Activated T-cell treated with anti-CD3 and anti-CD28 coated beads, Interleukin-2, amount 50 U/mL, for 24 hours (primary cell): ENCODE data around the gene FAM120A.

ENCODE experiments used
- DNase-seq: peaks from one replicate; pipeline ENCODE4 v3.0.0-alpha.2; 2020
- H3K27ac Mint-ChIP-seq: 2 replicates; pipeline ENCODE4 v1.8.0; 2020; ENCODE audit warnings: mild to moderate bottlenecking, mixed read lengths
- H3K27me3 Mint-ChIP-seq: 2 replicates; pipeline ENCODE4 v1.8.0; 2020; ENCODE audit warnings: mixed read lengths
- H3K36me3 Mint-ChIP-seq: 2 replicates; pipeline ENCODE4 v1.8.0; 2020; ENCODE audit warnings: low read depth, mixed read lengths
- H3K4me1 Mint-ChIP-seq: 2 replicates; pipeline ENCODE4 v1.8.0; 2020; ENCODE audit warnings: low read depth, mixed read lengths
- H3K4me3 Mint-ChIP-seq: 2 replicates; pipeline ENCODE4 v1.8.0; 2020; ENCODE audit warnings: mild to moderate bottlenecking, moderate library complexity, mixed read lengths
- H3K9me3 Mint-ChIP-seq: 2 replicates; pipeline ENCODE4 v1.8.0; 2020; ENCODE audit warnings: mixed read lengths

FAM120A gene

GRCh38 chr9:93595861-93596365 lies 144.4 kb downstream of the FAM120A start:
- peaks cover 74% of the 10 kb centered on the region for H3K4me1 Mint-ChIP-seq
- no peaks in the 10 kb centered on the region for H3K9me3 Mint-ChIP-seq
- no peak overlapping the region for H3K27ac Mint-ChIP-seq
- H3K36me3 Mint-ChIP-seq, result no peaks in the 10 kb centered on the region
- H3K4me3 Mint-ChIP-seq, result no peak overlapping the region
- DNase-seq, result no peak
- H3K27me3 Mint-ChIP-seq, result no peaks in the 10 kb centered on the region

- DNase-seq, result no peak
- Mint-ChIP-seq H3K4me3 (no peak overlapping the region), H3K4me1 (peaks cover 75% of the 10 kb centered on the region), H3K27ac (no peak overlapping the region), H3K9me3 (no peaks in the 10 kb centered on the region), H3K36me3 (no peaks in the 10 kb centered on the region), H3K27me3 (no peaks in the 10 kb centered on the region)
Observed at GRCh38 chr9:93596399-93596798, 144.9 kb downstream of the FAM120A start.

GRCh38 chr9:93597142-93597706 lies 145.7 kb downstream of the FAM120A start:
- DNase-seq, result no peak
- Mint-ChIP-seq H3K4me1 (peaks cover 72% of the 10 kb centered on the region), H3K27me3 (no peaks in the 10 kb centered on the region), H3K9me3 (no peaks in the 10 kb centered on the region), H3K4me3 (no peak overlapping the region), H3K27ac (no peak overlapping the region), H3K36me3 (no peaks in the 10 kb centered on the region)

- H3K36me3 Mint-ChIP-seq, result peaks cover 2% of the 10 kb centered on the region
- H3K9me3 Mint-ChIP-seq, result no peaks in the 10 kb centered on the region
- no peak overlapping the region for H3K4me3 Mint-ChIP-seq
- DNase-seq, result no peak
- H3K27ac Mint-ChIP-seq, result no peak overlapping the region
- peaks cover 69% of the 10 kb centered on the region for H3K4me1 Mint-ChIP-seq
- H3K27me3 Mint-ChIP-seq, result no peaks in the 10 kb centered on the region
Observed at GRCh38 chr9:93597871-93598646, 146.6 kb downstream of the FAM120A start.

GRCh38 chr9:93598647-93599241 lies 147.3 kb downstream of the FAM120A start:
- peaks cover 6% of the 10 kb centered on the region for H3K36me3 Mint-ChIP-seq
- DNase-seq, result no peak
- H3K4me3 Mint-ChIP-seq, result no peak overlapping the region
- no peaks in the 10 kb centered on the region for H3K9me3 Mint-ChIP-seq
- no peaks in the 10 kb centered on the region for H3K27me3 Mint-ChIP-seq
- peaks cover 64% of the 10 kb centered on the region for H3K4me1 Mint-ChIP-seq
- peak overlapping the region; percentile 71 for H3K27ac Mint-ChIP-seq

- peaks cover 2% of the 10 kb centered on the region for H3K9me3 Mint-ChIP-seq
- DNase-seq, result peak; percentile 27
- no peak overlapping the region for H3K4me3 Mint-ChIP-seq
- H3K4me1 Mint-ChIP-seq, result peaks cover 62% of the 10 kb centered on the region
- no peak overlapping the region for H3K27ac Mint-ChIP-seq
- H3K27me3 Mint-ChIP-seq, result no peaks in the 10 kb centered on the region
- H3K36me3 Mint-ChIP-seq, result peaks cover 14% of the 10 kb centered on the region
Observed at GRCh38 chr9:93599571-93600403, 148.3 kb downstream of the FAM120A start.

- H3K4me3 Mint-ChIP-seq, result no peak overlapping the region
- H3K4me1 Mint-ChIP-seq, result peaks cover 60% of the 10 kb centered on the region
- peaks cover 19% of the 10 kb centered on the region for H3K36me3 Mint-ChIP-seq
- no peaks in the 10 kb centered on the region for H3K27me3 Mint-ChIP-seq
- H3K9me3 Mint-ChIP-seq, result peaks cover 7% of the 10 kb centered on the region
- DNase-seq, result peak; percentile 30
- H3K27ac Mint-ChIP-seq, result no peak overlapping the region
Observed at GRCh38 chr9:93600504-93600903, 149.0 kb downstream of the FAM120A start.

GRCh38 chr9:93601063-93601462 lies 149.6 kb downstream of the FAM120A start:
- Mint-ChIP-seq H3K4me3 (no peak overlapping the region), H3K36me3 (peaks cover 22% of the 10 kb centered on the region), H3K27me3 (no peaks in the 10 kb centered on the region), H3K4me1 (peaks cover 55% of the 10 kb centered on the region), H3K9me3 (peaks cover 7% of the 10 kb centered on the region), H3K27ac (no peak overlapping the region)
- DNase-seq, result no peak

GRCh38 chr9:93601666-93602065 lies 150.2 kb downstream of the FAM120A start:
- no peaks in the 10 kb centered on the region for H3K27me3 Mint-ChIP-seq
- peaks cover 13% of the 10 kb centered on the region for H3K9me3 Mint-ChIP-seq
- no peak overlapping the region for H3K4me3 Mint-ChIP-seq
- peaks cover 28% of the 10 kb centered on the region for H3K36me3 Mint-ChIP-seq
- no peak overlapping the region for H3K27ac Mint-ChIP-seq
- H3K4me1 Mint-ChIP-seq, result peaks cover 56% of the 10 kb centered on the region
- no peak for DNase-seq

GRCh38 chr9:93603011-93603410 lies 151.5 kb downstream of the FAM120A start:
- Mint-ChIP-seq H3K9me3 (peaks cover 20% of the 10 kb centered on the region), H3K27me3 (no peaks in the 10 kb centered on the region), H3K36me3 (peaks cover 35% of the 10 kb centered on the region), H3K27ac (no peak overlapping the region), H3K4me3 (no peak overlapping the region), H3K4me1 (peaks cover 51% of the 10 kb centered on the region)
- no peak for DNase-seq

- Mint-ChIP-seq H3K4me1 (peaks cover 42% of the 10 kb centered on the region), H3K4me3 (no peak overlapping the region), H3K36me3 (peaks cover 36% of the 10 kb centered on the region), H3K27me3 (no peaks in the 10 kb centered on the region), H3K27ac (no peak overlapping the region), H3K9me3 (peaks cover 22% of the 10 kb centered on the region)
- no peak for DNase-seq
Observed at GRCh38 chr9:93603906-93604326, 152.4 kb downstream of the FAM120A start.

GRCh38 chr9:93606187-93606586 lies 154.7 kb downstream of the FAM120A start:
- Mint-ChIP-seq H3K4me3 (no peak overlapping the region), H3K4me1 (peaks cover 22% of the 10 kb centered on the region), H3K9me3 (peaks cover 34% of the 10 kb centered on the region), H3K27ac (no peak overlapping the region), H3K27me3 (no peaks in the 10 kb centered on the region), H3K36me3 (peaks cover 54% of the 10 kb centered on the region)
- no peak for DNase-seq

GRCh38 chr9:93610206-93610605 lies 158.7 kb downstream of the FAM120A start:
- Mint-ChIP-seq H3K4me3 (no peak overlapping the region), H3K9me3 (peaks cover 30% of the 10 kb centered on the region), H3K36me3 (peaks cover 41% of the 10 kb centered on the region), H3K27ac (no peak overlapping the region), H3K4me1 (peaks cover 27% of the 10 kb centered on the region), H3K27me3 (no peaks in the 10 kb centered on the region)
- DNase-seq, result no peak

- H3K27me3 Mint-ChIP-seq, result no peaks in the 10 kb centered on the region
Observed at GRCh38 chr9:93612052-93612795, 160.7 kb downstream of the FAM120A start.

More at GRCh38 chr9:93612052-93612795, 160.7 kb downstream of the FAM120A start:
- H3K4me3 Mint-ChIP-seq, result no peak overlapping the region
- H3K9me3 Mint-ChIP-seq, result peaks cover 17% of the 10 kb centered on the region
- H3K36me3 Mint-ChIP-seq, result peaks cover 25% of the 10 kb centered on the region
- DNase-seq, result no peak
- peak overlapping the region; percentile 63 for H3K27ac Mint-ChIP-seq
- peaks cover 18% of the 10 kb centered on the region for H3K4me1 Mint-ChIP-seq
